ENCODE measurements around the gene KLHL29. TPM values are rescaled to one million over a fixed set of nuclear protein-coding genes. Genes with fewer than 3 reads are reported as not detected.

Gene KLHL29
- total and polyA plus RNA-seq, 4 donors = 0.29 to 2.3 (median 0.68) TPM

- no peak for TF ChIP-seq ATF3 (IDR thresholded peaks at IDR 0.05)
Measured at GRCh38 chr2:23447405-23447804, 62.4 kb downstream of the KLHL29 start (continued).

- WGBS = 86% methylated on average over 2 of the region's 2 CpGs
- TF ChIP-seq GABPA (IDR thresholded peaks at IDR 0.05 in 1 of 2, conservative IDR thresholded peaks at IDR 0.05 in 1 of 2) = no peak
- no peak for TF ChIP-seq MAX (IDR thresholded peaks at IDR 0.05)
- no peak for TF ChIP-seq HNF4A (conservative IDR thresholded peaks at IDR 0.05)
- TF ChIP-seq CTCF (IDR thresholded peaks at IDR 0.05; ENCODE audit: low read depth, low read length, missing input control) = no peak
- no peak for TF ChIP-seq YY1 (IDR thresholded peaks at IDR 0.05)
- TF ChIP-seq ZBTB33 (IDR thresholded peaks at IDR 0.05) = no peak
- no peak for TF ChIP-seq HNF4G (IDR thresholded peaks at IDR 0.05)
- TF ChIP-seq SP1 (IDR thresholded peaks at IDR 0.05) = no peak
- no peak for TF ChIP-seq NR2F2 (IDR thresholded peaks at IDR 0.05)
- no peak for TF ChIP-seq TAF1 (conservative IDR thresholded peaks at IDR 0.05)
- no peak for TF ChIP-seq EGR1 (IDR thresholded peaks at IDR 0.05; ENCODE audit: low read depth in 2 of 2)
- TF ChIP-seq REST (IDR thresholded peaks at IDR 0.05) = no peak
- TF ChIP-seq FOXA2 (IDR thresholded peaks at IDR 0.05) = no peak
- TF ChIP-seq ATF3 (IDR thresholded peaks at IDR 0.05) = no peak
- no peak for TF ChIP-seq RAD21 (IDR thresholded peaks at IDR 0.05)
- no peak for TF ChIP-seq JUND (IDR thresholded peaks at IDR 0.05)
- no peak for TF ChIP-seq FOXA1 (IDR thresholded peaks at IDR 0.05)
- TF ChIP-seq RXRA (IDR thresholded peaks at IDR 0.05) = no peak
- no peaks in the 10 kb centered on the region for H3K9me3 ChIP-seq (ENCODE audit: control insufficient read depth in 4 of 4, low read length in 3 of 4)
Measured at GRCh38 chr2:23448906-23449305, 63.9 kb downstream of the KLHL29 start.

More at GRCh38 chr2:23448906-23449305, 63.9 kb downstream of the KLHL29 start:
- Histone ChIP-seq H3K4me1 (ENCODE audit: control insufficient read depth in 4 of 4, insufficient read depth in 4 of 4, low read length in 3 of 4) (no peaks in the 10 kb centered on the region), H3K27me3 (ENCODE audit: control insufficient read depth in 4 of 4, insufficient read depth in 4 of 4, low read length in 3 of 4) (peaks cover 0 to 4% (median 0%) of the 10 kb centered on the region in 4 donors), H3K9ac (ENCODE audit: low read depth in 1 of 2, low read length in 2 of 2) (no peak overlapping the region), H3K36me3 (ENCODE audit: control insufficient read depth in 4 of 4, insufficient read depth in 3 of 4, low read depth in 1 of 4, low read length in 3 of 4) (no peaks in the 10 kb centered on the region), H3K4me3 (ENCODE audit: low read depth in 1 of 3, low read length in 3 of 3) (no peak overlapping the region), H3K27ac (ENCODE audit: low read depth in 1 of 2, low read length in 2 of 2) (no peak overlapping the region)
- DNase-seq (ENCODE audit: low spot score) = no peak

All from liver (tissue), 9 donors.